Mesodermal cell (in vitro differentiated cells): ENCODE data around the gene KCNQ5.

Experiments
- H3K27ac ChIP-seq: 2 replicates; pipeline ENCODE4 v1.7.0; 2013; ENCODE audit warnings: mild to moderate bottlenecking, low read depth, low read length, moderate library complexity; ENCODE audit not compliant: severe bottlenecking
- H3K36me3 ChIP-seq: 2 replicates; pipeline ENCODE4 v1.7.1; 2013; ENCODE audit warnings: mild to moderate bottlenecking, low read length, moderate library complexity; ENCODE audit not compliant: control insufficient read depth, insufficient read depth
- H3K4me1 ChIP-seq: one replicate; pipeline ENCODE4 v1.7.1; 2013; ENCODE audit warnings: mild to moderate bottlenecking, low read length; ENCODE audit not compliant: insufficient read depth, control insufficient read depth, poor library complexity, severe bottlenecking
- H3K4me3 ChIP-seq: 2 replicates; pipeline ENCODE4 v1.7.0; 2013; ENCODE audit warnings: low read length, control low read depth, mild to moderate bottlenecking; ENCODE audit not compliant: insufficient read depth, poor library complexity, severe bottlenecking; ENCODE audit errors: extremely low read depth
- H3K9me3 ChIP-seq: 2 replicates; pipeline ENCODE4 v1.7.1; 2013; ENCODE audit warnings: mild to moderate bottlenecking, low read length, moderate library complexity; ENCODE audit not compliant: control insufficient read depth
- WGBS, 2 experiments: methylation state at CpG; one replicate each; pipeline ENCODE4 v1.1.5; 2013; ENCODE audit warnings: missing lambda C conversion rate in 2 of 2; ENCODE audit not compliant: insufficient coverage in 2 of 2; 5-methylcytosine and 5-hydroxymethylcytosine counted together

KCNQ5 gene

DNA sequence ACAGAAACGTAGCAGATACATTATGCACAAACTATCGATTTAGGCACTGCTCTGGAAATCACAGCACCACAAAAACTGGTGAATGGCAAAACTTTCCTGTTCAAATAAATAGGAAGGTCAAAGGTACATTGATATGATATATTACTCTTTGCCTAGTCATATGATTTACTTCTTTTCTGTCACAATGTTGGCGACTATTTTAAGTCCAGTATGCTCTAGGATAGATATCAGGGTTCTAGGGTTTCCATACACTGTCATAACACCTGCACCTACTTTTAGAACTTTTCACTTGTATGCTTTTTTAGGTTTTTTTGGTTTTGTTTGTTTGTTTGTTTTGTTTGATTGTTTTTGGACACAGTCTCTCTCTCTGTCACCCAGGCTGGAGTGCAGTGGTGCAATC lies 578.4 kb downstream of the KCNQ5 start:
- Histone ChIP-seq H3K4me3 (no peak overlapping the region), H3K27ac (no peak overlapping the region)
- 100% methylated on average over 1 of the region's 3 CpGs for WGBS, 2 experiments

DNA sequence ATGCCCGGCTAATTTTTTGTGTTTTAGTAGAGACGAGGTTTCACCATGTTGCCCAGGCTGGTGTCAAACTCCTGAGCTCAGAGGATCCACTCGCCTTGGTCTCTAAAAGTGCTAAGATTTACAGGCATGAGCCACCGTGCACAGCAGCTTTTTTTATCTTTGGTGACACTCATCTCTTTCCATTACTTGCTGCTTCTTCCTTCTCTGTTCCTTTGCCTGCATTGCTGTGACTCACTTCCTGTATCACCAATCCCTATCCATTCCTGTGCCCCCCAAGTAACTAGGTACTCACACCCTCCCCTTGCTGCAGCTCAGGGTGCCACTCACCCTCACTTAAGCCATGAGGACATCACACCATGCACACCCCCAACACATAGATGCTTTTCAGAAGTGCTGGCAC lies 578.9 kb downstream of the KCNQ5 start:
- H3K36me3 ChIP-seq: no peaks in the 10 kb centered on the region
- H3K4me3 ChIP-seq: no peak overlapping the region
- no peak overlapping the region for H3K27ac ChIP-seq
- no peaks in the 10 kb centered on the region for H3K9me3 ChIP-seq
- WGBS, 2 experiments: 84 to 88% methylated on average over 4 of the region's 4 CpGs
- peaks cover 3% of the 10 kb centered on the region for H3K4me1 ChIP-seq

More for the DNA sequence above, 578.4 kb downstream of the KCNQ5 start:
- H3K36me3 ChIP-seq: no peaks in the 10 kb centered on the region
- no peaks in the 10 kb centered on the region for H3K9me3 ChIP-seq
- H3K4me1 ChIP-seq: peaks cover 3% of the 10 kb centered on the region

DNA sequence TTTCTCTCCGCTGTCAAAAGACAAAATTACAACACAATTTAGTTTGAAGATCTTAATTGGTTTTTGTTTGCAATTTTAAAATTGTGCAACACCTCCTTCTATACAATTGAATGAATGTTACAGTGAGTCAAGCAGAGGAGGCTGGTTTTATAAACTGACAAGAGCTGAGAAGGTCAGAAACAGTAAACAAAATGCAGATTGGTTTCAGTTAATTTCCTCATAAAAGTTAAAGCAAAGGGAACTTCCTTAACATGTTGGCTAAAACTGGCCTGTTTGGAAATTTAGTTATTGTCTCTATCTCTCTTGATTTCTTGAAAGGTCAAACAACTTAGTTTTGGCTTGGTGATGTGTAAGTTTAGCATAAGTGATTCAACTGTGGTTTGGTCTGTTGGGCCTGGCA lies 581.2 kb downstream of the KCNQ5 start:
- Histone ChIP-seq H3K4me3 (no peak overlapping the region), H3K4me1 (peaks cover 3% of the 10 kb centered on the region), H3K9me3 (peaks cover 4% of the 10 kb centered on the region), H3K36me3 (no peaks in the 10 kb centered on the region), H3K27ac (no peak overlapping the region)
- no CpG with 5 or more reads among the region's 1 CpG for WGBS, 2 experiments

DNA sequence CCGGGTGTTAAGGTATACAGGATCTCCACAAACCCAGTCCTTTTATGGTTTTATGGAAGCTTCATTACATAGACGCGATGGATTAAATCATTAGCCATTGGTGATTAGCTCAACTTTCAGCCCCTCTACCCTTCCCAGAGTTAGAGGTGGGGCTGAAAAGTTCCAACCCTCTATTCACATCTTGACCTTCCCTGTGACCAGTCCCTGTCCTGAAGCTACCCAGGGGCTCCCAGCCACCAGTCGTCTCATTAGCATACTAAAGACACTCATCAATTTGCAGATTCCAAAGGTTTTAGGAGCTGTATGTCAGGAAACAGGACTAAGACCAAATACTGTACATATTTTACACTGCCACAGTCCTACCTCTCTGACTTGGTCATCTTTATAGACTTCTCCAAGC lies 582.4 kb downstream of the KCNQ5 start:
- no peak overlapping the region for H3K27ac ChIP-seq
- no peak overlapping the region for H3K4me3 ChIP-seq
- H3K36me3 ChIP-seq: no peaks in the 10 kb centered on the region
- WGBS, 2 experiments: 71 to 78% methylated on average over 3 to 4 of the region's 4 CpGs
- H3K9me3 ChIP-seq: peaks cover 4% of the 10 kb centered on the region
- H3K4me1 ChIP-seq: peaks cover 3% of the 10 kb centered on the region

DNA sequence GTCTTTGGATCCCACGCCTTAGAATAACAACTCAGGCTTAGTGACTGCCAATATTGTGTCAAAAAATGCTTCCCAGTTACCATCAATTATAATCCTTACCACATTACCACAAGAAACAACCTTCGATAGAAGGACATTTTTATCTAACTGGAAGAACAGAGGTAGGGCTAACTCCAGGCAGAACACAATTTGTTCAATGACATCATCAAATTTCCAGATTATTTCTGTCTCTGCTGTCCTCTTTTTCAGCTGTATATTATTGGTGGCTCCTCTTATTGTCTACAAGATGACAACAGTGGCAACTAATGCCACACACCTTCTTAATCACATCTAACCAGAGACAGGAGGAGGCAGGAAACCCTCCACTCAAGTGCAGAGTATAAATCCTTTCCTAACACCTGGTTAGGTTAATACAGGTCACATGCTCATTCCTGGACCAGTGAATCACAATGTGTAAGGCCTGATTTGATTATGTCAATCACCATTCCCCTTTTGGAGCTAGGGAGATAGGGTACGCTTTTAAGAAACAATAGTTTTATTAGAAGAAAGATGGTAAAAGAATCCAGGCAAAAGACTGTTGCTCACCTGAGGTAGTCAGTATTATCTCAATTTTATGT lies 585.5 kb downstream of the KCNQ5 start:
- Histone ChIP-seq H3K9me3 (peaks cover 4% of the 10 kb centered on the region), H3K36me3 (no peaks in the 10 kb centered on the region), H3K4me1 (no peaks in the 10 kb centered on the region), H3K27ac (no peak overlapping the region), H3K4me3 (no peak overlapping the region)
- 89 to 92% methylated on average over 1 to 3 of the region's 3 CpGs for WGBS, 2 experiments

DNA sequence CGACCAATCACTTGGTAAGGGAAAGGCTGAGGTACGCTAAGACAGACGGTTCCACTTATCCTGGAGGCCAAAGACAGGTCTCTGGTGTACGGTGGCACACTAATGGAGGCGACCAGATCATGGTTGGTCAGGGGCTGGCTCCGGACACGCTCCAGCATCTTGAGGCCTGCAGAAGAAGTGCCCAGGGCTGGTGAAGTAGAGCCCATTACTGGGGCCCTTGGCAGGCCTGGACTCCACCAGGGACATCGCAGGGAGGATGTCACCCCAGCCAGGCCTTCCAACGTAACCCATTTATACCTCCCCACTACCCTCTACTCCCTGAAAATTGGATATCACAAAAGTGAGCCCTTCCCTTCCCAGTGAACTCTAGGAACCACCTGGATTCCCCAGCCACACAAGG lies 587.3 kb downstream of the KCNQ5 start:
- Histone ChIP-seq H3K4me3 (no peak overlapping the region), H3K36me3 (no peaks in the 10 kb centered on the region), H3K27ac (no peak overlapping the region), H3K9me3 (peaks cover 4% of the 10 kb centered on the region), H3K4me1 (no peaks in the 10 kb centered on the region)
- WGBS, 2 experiments: 67 to 77% methylated on average over 8 of the region's 9 CpGs

DNA sequence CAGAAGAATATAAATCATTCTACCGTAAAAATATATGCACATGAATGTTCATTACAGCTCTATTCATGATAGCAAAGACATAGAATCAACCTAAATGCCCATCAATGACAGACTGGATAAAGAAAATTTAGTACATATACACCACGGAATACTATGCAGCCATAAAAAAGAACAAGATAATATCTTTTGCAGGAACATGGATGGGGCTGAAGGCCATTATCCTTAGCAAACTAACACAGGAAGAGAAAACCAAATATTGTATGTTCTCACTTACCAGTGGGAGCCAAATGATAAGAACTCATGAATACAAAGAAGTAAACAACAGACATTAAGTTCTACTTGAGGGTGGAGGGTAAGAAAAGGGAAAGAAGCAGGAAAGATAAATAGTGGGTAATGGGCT lies 595.0 kb downstream of the KCNQ5 start:
- no peak overlapping the region for H3K4me3 ChIP-seq
- no peaks in the 10 kb centered on the region for H3K36me3 ChIP-seq
- H3K4me1 ChIP-seq: no peaks in the 10 kb centered on the region
- 100% methylated on average over 1 of the region's 2 CpGs; no CpG with 5 or more reads in 1 of the 2 experiments for WGBS, 2 experiments
- H3K27ac ChIP-seq: no peak overlapping the region
- H3K9me3 ChIP-seq: no peaks in the 10 kb centered on the region

DNA sequence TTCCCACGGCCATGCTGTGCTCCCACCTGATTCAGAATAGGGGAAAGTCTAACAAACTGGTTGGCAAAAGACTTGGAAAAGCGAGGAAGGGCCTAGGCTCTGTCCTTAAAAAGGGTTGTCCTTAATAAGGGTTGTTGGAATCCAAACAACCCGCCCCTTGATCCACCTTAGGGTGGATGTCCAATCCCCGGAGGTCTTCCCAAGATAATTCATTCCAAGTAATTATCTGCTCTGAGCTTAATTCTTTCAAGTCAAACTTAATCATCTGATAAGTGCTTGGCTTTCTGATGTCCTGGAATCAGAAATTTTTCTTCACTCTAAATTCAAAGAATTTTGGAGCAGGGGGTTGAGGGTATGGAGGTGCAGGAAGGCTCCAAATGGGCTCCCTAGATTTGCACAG lies 603.5 kb downstream of the KCNQ5 start, which contains the start of gene KHDC1L:
Gene KHDC1L (minus strand): TSS at position 101 of the 400 bp plus-strand sequence. CDS start 88 bp downstream, at position 13.
- Histone ChIP-seq H3K9me3 (no peaks in the 10 kb centered on the region), H3K36me3 (no peaks in the 10 kb centered on the region), H3K27ac (no peak within 1 kb of the TSS), H3K4me3 (no peak within 1 kb of the TSS), H3K4me1 (no peaks in the 10 kb centered on the region)
- 97% methylated on average over 3 of the region's 4 CpGs for WGBS, 2 experiments

DNA sequence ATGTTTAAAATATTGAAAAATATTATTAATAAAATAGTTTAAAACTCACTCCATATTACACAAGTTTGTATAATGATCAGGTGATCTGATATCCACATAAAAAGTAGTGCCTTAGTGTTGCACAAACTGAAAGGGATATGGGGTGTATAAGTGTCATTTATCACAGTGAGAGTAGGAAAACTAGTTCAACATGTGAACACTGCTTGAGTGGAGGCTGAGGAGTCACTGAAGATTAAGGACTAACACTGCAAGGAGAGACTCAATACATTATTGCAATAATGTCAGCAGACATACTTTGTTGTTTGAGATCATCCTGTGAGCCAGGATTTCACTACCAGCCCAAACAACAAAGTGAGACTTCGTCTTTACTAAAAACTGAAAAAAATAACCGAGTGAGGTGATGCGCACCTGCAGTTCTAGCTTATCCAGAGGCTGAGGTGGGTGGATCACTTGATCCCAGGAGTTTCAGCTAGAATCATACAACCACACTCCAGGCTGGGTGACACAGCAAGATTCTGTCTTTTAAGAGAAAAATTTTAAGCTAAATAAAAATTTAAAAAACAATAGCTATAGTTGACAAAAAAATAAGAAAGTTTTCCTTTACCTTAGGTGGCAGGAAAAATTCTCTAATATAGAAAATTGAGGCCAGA lies 605.9 kb downstream of the KCNQ5 start:
- Histone ChIP-seq H3K4me1 (no peaks in the 10 kb centered on the region), H3K9me3 (no peaks in the 10 kb centered on the region), H3K27ac (no peak overlapping the region), H3K36me3 (no peaks in the 10 kb centered on the region), H3K4me3 (no peak overlapping the region)
- WGBS, 2 experiments: 84 to 100% methylated on average over 3 of the region's 3 CpGs

DNA sequence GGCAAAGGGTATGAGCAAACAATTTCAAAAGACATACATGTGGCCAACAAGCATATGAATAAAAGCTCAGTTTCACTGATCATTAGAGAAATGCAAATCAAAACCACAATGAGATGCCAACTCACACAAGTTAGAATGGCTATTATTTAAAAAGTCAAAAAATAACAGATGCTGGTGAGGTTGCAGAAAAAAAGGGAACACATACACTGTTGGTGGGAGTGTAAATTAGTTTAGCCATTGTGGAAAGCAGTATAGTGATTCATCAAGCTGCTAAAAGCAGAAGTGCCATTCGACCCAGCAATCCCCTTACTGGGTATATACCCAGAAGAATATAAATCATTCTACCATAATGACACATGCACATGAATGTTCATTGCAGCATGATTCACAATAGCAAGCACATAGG lies 610.1 kb downstream of the KCNQ5 start:
- Histone ChIP-seq H3K27ac (no peak overlapping the region), H3K36me3 (no peaks in the 10 kb centered on the region), H3K4me1 (no peaks in the 10 kb centered on the region), H3K9me3 (no peaks in the 10 kb centered on the region), H3K4me3 (no peak overlapping the region)
- WGBS, 2 experiments: 83% methylated on average over 1 of the region's 1 CpG; no CpG with 5 or more reads in 1 of the 2 experiments

DNA sequence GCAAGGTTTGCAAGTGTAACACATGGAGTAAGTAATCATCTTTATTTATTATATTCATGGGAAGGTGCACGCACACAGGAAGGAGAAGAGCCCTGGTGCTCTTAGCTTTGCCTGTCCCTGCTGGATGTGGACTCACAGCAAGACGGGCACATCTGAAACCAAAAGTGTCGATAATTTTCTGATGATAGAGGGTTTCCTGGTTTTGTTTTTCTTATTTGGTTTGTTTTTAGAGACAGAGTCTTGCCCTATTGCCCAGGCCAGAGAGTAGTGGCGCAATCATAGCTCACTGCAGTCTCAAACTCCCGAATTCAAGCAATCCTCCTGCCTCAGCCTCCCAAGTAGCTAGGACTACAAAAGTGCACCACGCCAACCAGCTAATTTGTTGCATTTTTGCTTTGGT lies 611.2 kb downstream of the KCNQ5 start:
- H3K27ac ChIP-seq: no peak overlapping the region
- 82 to 92% methylated on average over 2 to 4 of the region's 6 CpGs for WGBS, 2 experiments
- H3K36me3 ChIP-seq: no peaks in the 10 kb centered on the region
- no peaks in the 10 kb centered on the region for H3K9me3 ChIP-seq
- H3K4me3 ChIP-seq: no peak overlapping the region
- H3K4me1 ChIP-seq: no peaks in the 10 kb centered on the region
